Bronchial epithelial cell (primary cell): ENCODE data around the gene ARHGAP30. TPM values are rescaled to one million over a fixed set of nuclear protein-coding genes. Genes with fewer than 3 reads are reported as not detected.

Experiments
- DNase-seq: peaks from one replicate; pipeline ENCODE4 v3.0.0-alpha.2; 2010; ENCODE audit warnings: low read depth
- FAIRE-seq: peaks from 2 replicates; lab custom pipeline; 2011; peaks lifted over from hg19 to GRCh38; lab: Jason Lieb, UNC
- H3K27me3 ChIP-seq: 2 replicates; pipeline ENCODE4 v1.5.1; 2011; ENCODE audit warnings: low read length; ENCODE audit not compliant: control insufficient read depth, insufficient read depth
- H3K36me3 ChIP-seq: 2 replicates; pipeline ENCODE4 v1.5.1; 2011; ENCODE audit warnings: low read length; ENCODE audit not compliant: control insufficient read depth, insufficient read depth
- H3K4me3 ChIP-seq: 2 replicates; pipeline ENCODE4 v1.5.1; 2011; ENCODE audit warnings: mild to moderate bottlenecking, low read depth, low read length, control low read depth
- CTCF ChIP-seq: IDR thresholded peaks from 2 replicates; pipeline ENCODE4 v1.5.1; 2011; ENCODE audit warnings: mild to moderate bottlenecking, moderate library complexity, low read length, control low read depth, inconsistent platforms; ENCODE audit not compliant: insufficient read depth, severe bottlenecking
- total RNA-seq: library from RNA; depleted of rRNA; stranded (reverse); fragments of >200 nt; gene quantifications from 2 replicates; pipeline ENCODE4 v1.2.1, GENCODE V29; 2014

The ARHGAP30 gene
- total RNA-seq, 1 donor from 2014 or later = 1.3 TPM

- TF ChIP-seq CTCF = no peak
- DNase-seq (no peak), FAIRE-seq (no peak)
- H3K4me3 ChIP-seq = no peak overlapping the region
- H3K36me3 ChIP-seq = peaks cover 8% of the 10 kb centered on the region
- H3K27me3 ChIP-seq = no peaks in the 10 kb centered on the region
Measured at GRCh38 chr1:161009602-161010211, 60.0 kb downstream of the ARHGAP30 start.

GRCh38 chr1:161008869-161009510, 60.7 kb downstream of the ARHGAP30 start:
- FAIRE-seq (no peak), DNase-seq (no peak)
- no peaks in the 10 kb centered on the region for H3K27me3 ChIP-seq
- H3K4me3 ChIP-seq = no peak overlapping the region
- no peak for TF ChIP-seq CTCF
- H3K36me3 ChIP-seq = peaks cover 8% of the 10 kb centered on the region

GRCh38 chr1:161007369-161007768, 62.3 kb downstream of the ARHGAP30 start:
- Histone ChIP-seq H3K36me3 (peaks cover 8% of the 10 kb centered on the region), H3K27me3 (no peaks in the 10 kb centered on the region), H3K4me3 (no peak overlapping the region)
- TF ChIP-seq CTCF = no peak
- FAIRE-seq (no peak), DNase-seq (no peak)

GRCh38 chr1:161006563-161006962, 63.1 kb downstream of the ARHGAP30 start:
- H3K36me3 ChIP-seq = peaks cover 7% of the 10 kb centered on the region
- no peak overlapping the region for H3K4me3 ChIP-seq
- no peak for FAIRE-seq
- TF ChIP-seq CTCF = no peak
- H3K27me3 ChIP-seq = no peaks in the 10 kb centered on the region
- DNase-seq = no peak

GRCh38 chr1:161001525-161001924, 68.2 kb downstream of the ARHGAP30 start:
- H3K27me3 ChIP-seq = no peaks in the 10 kb centered on the region
- H3K4me3 ChIP-seq = no peak overlapping the region
- no peak for DNase-seq
- no peak for FAIRE-seq
- peaks cover 33% of the 10 kb centered on the region for H3K36me3 ChIP-seq
- no peak for TF ChIP-seq CTCF
